Measurements from ENCODE around the gene DPYSL5. TPM values are rescaled to one million over a fixed set of nuclear protein-coding genes. Genes with fewer than 3 reads are reported as not detected.

The DPYSL5 gene
- total and polyA plus RNA-seq, 2 experiments from 2014 or later: 0.21 to 0.63 TPM

- Histone ChIP-seq H2AFZ (no peak overlapping the region), H3K9me2 (replicated peaks; ENCODE audit: insufficient read depth) (no peaks in the 10 kb centered on the region), H3K27ac (no peak overlapping the region), H3K4me1 (ENCODE audit: insufficient read depth) (no peaks in the 10 kb centered on the region), H3K36me3 (replicated peaks; ENCODE audit: insufficient read depth, low read depth) (no peaks in the 10 kb centered on the region), H3K79me2 (no peaks in the 10 kb centered on the region), H3K27me3 (peaks cover 3% of the 10 kb centered on the region), H3K4me2 (no peak overlapping the region), H3K4me3 (no peak overlapping the region), H3K9me3 (ENCODE audit: low read depth) (no peaks in the 10 kb centered on the region), H4K20me1 (ENCODE audit: insufficient read depth, poor library complexity, severe bottlenecking) (no peaks in the 10 kb centered on the region)
- 84% methylated on average over 2 of the region's 2 CpGs for WGBS (ENCODE audit: low lambda C conversion rate, missing lambda C conversion rate)
- TF ChIP-seq CTCF (IDR thresholded peaks at IDR 0.05; ENCODE audit: poor library complexity) (no peak), EZH2phosphoT487 (IDR thresholded peaks at IDR 0.05; ENCODE audit: low read depth, severe bottlenecking, unreplicated experiment) (no peak), EZH2 (IDR thresholded peaks at IDR 0.05; ENCODE audit: borderline replicate concordance) (no peak)
- no peak for DNase-seq (ENCODE audit: low spot score)
These were observed 38.8 kb downstream of the DPYSL5 start for GRCh38 chr2:26886736-26887135.

DNA sequence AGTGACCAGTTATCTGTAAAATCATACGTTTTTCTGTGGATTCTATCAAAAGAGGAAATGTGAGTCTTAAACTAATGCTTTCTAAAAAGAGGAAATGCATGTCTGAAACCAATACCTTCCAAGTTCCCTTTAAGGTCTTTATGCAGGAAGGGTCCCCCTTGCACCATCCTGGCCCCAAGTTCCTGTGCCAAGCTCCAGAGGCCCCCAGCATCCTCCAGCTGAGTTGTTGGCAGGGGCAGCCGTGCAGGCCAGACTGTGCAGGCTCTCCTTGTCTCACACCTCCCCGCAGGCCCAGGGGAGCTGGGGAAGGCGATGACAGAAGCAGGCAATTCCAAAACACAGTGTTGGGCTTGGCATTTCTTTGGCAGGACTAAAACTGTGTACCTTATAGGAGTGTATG lies 39.2 kb downstream of the DPYSL5 start:
- DNase-seq (ENCODE audit: low spot score): peak; percentile 1
- peaks cover 3% of the 10 kb centered on the region for H3K27me3 ChIP-seq
- no peaks in the 10 kb centered on the region for H3K79me2 ChIP-seq
- no peak overlapping the region for H3K4me2 ChIP-seq
- H3K4me1 ChIP-seq (ENCODE audit: insufficient read depth): no peaks in the 10 kb centered on the region
- no peaks in the 10 kb centered on the region for H3K9me2 ChIP-seq (replicated peaks; ENCODE audit: insufficient read depth)
- no peak overlapping the region for H3K27ac ChIP-seq
- WGBS (ENCODE audit: low lambda C conversion rate, missing lambda C conversion rate): 75% methylated on average over 4 of the region's 4 CpGs
- TF ChIP-seq EZH2 (IDR thresholded peaks at IDR 0.05; ENCODE audit: borderline replicate concordance) (no peak), EZH2phosphoT487 (IDR thresholded peaks at IDR 0.05; ENCODE audit: low read depth, severe bottlenecking, unreplicated experiment) (no peak), CTCF (IDR thresholded peaks at IDR 0.05; ENCODE audit: poor library complexity) (no peak)
- H2AFZ ChIP-seq: no peak overlapping the region
- no peaks in the 10 kb centered on the region for H3K36me3 ChIP-seq (replicated peaks; ENCODE audit: insufficient read depth, low read depth)
- H4K20me1 ChIP-seq (ENCODE audit: insufficient read depth, poor library complexity, severe bottlenecking): no peaks in the 10 kb centered on the region
- H3K9me3 ChIP-seq (ENCODE audit: low read depth): no peaks in the 10 kb centered on the region
- H3K4me3 ChIP-seq: no peak overlapping the region

- Histone ChIP-seq H3K9me2 (replicated peaks; ENCODE audit: insufficient read depth) (no peaks in the 10 kb centered on the region), H3K79me2 (no peaks in the 10 kb centered on the region), H3K4me1 (ENCODE audit: insufficient read depth) (no peaks in the 10 kb centered on the region), H3K4me2 (no peak overlapping the region), H3K9me3 (ENCODE audit: low read depth) (no peaks in the 10 kb centered on the region), H4K20me1 (ENCODE audit: insufficient read depth, poor library complexity, severe bottlenecking) (no peaks in the 10 kb centered on the region), H3K4me3 (no peak overlapping the region), H3K27ac (no peak overlapping the region), H2AFZ (no peak overlapping the region), H3K27me3 (peaks cover 3% of the 10 kb centered on the region), H3K36me3 (replicated peaks; ENCODE audit: insufficient read depth, low read depth) (no peaks in the 10 kb centered on the region)
- no peak for TF ChIP-seq CTCF (IDR thresholded peaks at IDR 0.05; ENCODE audit: poor library complexity)
- no peak for TF ChIP-seq EZH2phosphoT487 (IDR thresholded peaks at IDR 0.05; ENCODE audit: low read depth, severe bottlenecking, unreplicated experiment)
- no peak for TF ChIP-seq EZH2 (IDR thresholded peaks at IDR 0.05; ENCODE audit: borderline replicate concordance)
- peak; percentile 1 for DNase-seq (ENCODE audit: low spot score)
- WGBS (ENCODE audit: low lambda C conversion rate, missing lambda C conversion rate): 93% methylated on average over 4 of the region's 4 CpGs
These were observed 41.9 kb downstream of the DPYSL5 start for GRCh38 chr2:26889796-26890195.
